A549 treated with AZD9567 at 1 μM for 4 hours (cell line): Measurements from ENCODE around the gene RETREG2. TPM values are rescaled to one million over a fixed set of nuclear protein-coding genes. Genes with fewer than 3 reads are reported as not detected.

Experiments
- total RNA-seq: library from RNA; stranded (reverse); fragments of 200-300 nt; extraction: Qiagen RNA extraction; gene quantifications from 5 replicates; pipeline ENCODE4 v1.2.3, GENCODE V29; 2022; ENCODE audit not compliant: insufficient read depth

Gene RETREG2, protein sequence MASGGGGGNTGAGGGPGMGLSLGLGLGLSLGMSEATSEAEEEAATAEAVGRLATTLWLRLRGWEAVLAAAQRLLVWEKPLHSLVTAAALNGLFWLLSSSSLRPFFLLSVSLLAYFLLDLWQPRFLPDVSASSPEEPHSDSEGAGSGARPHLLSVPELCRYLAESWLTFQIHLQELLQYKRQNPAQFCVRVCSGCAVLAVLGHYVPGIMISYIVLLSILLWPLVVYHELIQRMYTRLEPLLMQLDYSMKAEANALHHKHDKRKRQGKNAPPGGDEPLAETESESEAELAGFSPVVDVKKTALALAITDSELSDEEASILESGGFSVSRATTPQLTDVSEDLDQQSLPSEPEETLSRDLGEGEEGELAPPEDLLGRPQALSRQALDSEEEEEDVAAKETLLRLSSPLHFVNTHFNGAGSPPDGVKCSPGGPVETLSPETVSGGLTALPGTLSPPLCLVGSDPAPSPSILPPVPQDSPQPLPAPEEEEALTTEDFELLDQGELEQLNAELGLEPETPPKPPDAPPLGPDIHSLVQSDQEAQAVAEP
- 61.8 to 86.6 TPM (median 81.2 TPM) in 5 replicates for total RNA-seq

DNA sequence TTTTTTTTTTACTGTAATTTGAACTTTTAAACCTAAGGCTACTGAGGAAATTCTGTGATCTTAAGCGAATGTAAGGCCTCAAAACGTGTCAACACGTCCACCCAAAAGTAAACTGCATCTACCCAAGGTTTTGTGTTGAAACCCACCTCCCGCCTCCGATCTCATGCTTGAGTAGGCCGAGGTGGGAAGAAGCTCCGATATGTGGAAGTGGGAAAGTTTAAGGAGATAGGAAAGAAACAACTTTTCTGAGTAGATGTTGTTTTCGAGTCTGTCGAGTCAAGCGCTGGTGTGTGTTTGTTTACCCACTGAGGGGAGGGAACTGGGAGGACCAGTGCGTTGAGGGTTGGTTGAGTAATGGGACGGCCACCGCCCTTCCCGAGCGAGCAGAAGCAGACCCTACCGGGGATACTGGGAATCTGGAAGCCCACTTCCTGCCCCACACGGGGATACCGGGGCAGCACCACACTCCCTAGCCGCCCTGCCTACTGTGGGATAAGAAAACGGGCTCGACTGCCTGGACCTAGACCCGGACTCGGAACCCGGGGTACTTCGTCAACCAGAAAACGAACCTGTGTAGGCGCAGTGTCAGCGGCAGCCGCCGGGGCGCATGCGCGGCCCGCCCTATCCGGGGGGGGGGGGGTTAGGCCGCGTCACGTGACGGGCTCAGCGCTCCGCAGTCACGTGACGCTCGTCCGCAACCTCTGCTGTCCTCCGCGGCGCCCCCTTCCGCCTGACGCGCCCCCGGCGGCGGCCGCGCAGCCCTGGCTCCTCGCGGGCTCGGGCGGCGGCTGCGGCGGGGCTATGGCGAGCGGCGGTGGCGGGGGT, at the start of gene RETREG2:
Gene RETREG2, plus strand, starts transcription at position 724 of the 825 bp plus-strand sequence. Its CDS starts 78 bp downstream, at position 802.

DNA sequence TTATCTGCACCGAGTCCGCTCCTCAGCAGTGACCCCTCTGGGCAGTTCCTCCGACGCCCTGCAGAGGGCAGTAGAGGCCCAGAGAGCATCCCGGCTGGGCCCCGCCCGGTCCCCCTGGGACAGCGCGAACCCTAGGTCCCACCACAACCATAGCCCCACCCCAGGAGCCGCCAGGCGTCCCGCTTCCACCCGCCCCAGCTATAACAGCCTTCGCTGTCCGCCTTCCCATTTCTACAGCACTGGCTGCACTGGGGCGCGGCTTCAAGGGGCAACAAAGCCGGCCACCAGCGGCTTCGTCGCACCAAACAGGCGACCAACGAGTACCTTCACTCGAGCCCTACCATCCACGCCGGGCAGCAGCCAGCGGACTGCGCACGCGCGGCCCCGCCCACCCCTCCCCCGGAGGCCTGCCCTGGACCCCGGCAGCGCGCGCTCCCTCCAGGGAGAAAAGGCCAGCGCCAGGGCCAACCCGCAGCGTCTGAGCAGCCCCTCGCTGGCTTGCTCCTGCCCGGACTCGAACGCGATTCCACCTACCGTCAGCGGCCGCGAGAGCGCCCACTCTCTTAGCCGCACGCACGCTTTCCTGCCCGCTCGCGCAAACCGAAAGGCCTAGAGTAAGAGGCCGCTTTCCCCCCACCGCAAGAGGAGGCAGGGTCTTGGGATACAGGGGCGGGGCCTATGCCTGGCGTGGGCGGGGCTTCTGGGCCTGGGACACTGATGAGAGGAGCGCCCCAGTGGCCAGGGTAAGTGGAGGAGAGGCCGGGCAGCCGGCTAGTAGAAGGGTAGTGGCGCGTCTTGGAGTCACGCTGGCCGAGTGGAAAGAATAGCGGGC, 17.7 kb upstream of the RETREG2 start, which contains the start of gene NHEJ1:
Gene NHEJ1, minus strand, starts transcription at position 630 of the 832 bp plus-strand sequence. CDS start 2,453 bp downstream, outside the sequence.

DNA sequence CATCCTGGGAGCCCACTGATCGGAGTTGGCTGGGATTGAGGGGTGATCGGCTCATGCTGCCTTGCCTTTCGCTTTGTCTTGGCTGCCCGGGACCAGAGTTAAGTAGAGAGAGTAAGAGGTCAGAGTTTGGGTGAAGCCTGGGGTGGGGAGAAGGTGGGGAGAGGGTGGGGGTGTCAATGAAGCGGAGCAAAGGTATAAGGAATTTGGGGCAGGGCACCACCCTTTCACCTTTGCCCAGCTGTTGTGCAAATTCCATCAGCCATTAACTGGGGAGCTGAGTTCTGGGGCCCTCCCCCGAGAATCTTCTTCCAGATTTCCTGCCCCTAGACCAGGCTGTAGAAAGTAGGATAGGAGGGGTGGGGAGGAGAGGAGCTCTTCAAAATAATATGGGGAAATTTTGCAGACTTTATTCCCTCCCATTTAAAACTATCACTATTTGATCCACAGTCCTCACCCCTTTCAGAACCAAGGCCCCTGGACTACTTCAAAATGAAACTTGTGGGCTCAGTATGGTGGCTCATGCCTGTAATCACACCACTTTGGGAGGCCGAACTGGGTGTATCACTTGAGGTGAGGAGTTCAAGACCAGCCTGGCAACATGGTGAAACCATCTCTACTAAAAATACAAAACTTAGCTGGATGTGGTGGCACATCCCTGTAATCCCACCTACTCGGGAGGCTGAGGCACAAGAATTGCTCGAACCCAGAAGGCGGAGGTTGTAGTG, 8.0 kb upstream of the RETREG2 start, which contains the start of gene SLC23A3:
Gene SLC23A3, minus strand, starts transcription at position 100 of the 725 bp plus-strand sequence. Its CDS starts 45 bp downstream, at position 55.

DNA sequence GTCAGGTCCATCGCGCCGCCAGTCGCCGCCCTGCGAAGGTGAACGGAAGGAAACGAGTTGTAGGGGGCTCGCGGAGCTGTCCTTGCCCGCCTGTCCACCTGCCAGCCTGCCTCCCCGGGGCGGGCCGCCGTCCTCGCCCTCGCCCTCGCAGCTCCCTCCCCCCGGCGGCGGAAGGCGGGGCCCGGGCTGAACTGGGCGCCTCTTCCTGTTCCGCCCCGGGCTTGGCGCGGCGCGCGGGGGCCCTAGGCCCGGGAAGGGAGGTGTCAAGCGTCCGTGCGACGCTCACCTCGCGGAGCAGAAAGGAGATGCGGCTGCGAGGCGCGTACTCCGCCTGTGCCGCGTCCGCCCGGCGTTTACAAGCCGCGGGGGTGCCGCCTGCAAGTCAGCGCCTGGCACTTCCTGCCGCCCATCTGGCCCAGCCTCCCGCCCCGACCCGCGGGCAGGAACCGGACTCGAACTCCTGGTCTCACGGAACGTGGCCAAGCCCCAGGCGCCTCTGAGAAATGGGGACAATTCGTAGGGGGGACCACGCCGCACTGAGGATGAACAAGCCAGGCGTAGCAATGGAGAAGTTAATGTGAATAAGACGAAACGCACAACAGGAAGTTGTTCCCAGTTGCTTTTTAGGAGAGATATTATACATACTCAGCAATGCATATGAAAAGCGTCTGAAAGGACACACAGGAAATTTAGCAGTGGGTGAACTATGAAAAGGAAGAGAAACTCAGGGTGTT, 1.1 kb upstream of the RETREG2 start, which contains the start of gene CNPPD1:
Gene CNPPD1, minus strand, starts transcription at position 108 of the 734 bp plus-strand sequence. Its CDS starts 97 bp downstream, at position 11.

DNA sequence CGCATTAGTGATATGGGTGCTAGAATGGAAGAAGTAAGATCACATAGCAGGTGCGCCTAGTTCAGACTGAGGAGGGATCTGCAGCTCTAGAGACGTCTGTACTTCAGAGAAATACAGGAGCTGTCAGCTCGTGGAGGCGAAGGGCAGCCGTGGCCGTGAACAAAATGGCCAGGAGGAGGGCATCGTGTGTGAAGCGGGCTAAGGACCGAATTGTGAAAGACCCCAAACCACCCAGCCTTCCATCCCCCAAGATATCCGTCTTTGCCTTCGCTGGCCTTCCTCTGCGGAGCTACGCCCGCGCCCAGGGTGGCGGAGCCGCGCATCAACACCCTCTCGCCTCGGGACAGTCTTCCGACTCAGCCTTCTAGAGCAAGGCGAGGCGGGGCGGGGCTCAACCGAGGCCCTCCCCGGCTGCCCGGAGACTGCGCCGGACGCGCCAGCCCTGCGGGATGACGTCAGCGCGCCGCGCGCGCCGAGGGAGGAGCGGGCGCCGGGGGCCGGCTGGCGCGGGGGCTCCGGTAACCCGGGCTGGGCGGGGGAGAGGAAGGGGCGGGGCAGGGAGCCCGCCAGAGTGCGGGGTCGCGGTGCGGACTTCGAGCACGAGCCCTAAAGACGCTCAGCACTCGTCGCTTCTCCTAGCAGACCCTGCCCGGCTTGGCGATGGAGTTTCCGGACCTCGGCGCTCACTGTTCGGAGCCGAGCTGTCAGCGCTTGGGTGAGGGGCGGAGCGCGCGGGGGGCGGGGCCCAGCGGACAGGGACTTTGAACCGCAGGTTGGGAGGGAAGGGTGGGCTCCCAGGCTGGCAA, 28.5 kb downstream of the RETREG2 start, which contains the start of gene ZFAND2B:
Gene ZFAND2B, plus strand, starts transcription at position 455 of the 806 bp plus-strand sequence. Its CDS starts 206 bp downstream, at position 661.

DNA sequence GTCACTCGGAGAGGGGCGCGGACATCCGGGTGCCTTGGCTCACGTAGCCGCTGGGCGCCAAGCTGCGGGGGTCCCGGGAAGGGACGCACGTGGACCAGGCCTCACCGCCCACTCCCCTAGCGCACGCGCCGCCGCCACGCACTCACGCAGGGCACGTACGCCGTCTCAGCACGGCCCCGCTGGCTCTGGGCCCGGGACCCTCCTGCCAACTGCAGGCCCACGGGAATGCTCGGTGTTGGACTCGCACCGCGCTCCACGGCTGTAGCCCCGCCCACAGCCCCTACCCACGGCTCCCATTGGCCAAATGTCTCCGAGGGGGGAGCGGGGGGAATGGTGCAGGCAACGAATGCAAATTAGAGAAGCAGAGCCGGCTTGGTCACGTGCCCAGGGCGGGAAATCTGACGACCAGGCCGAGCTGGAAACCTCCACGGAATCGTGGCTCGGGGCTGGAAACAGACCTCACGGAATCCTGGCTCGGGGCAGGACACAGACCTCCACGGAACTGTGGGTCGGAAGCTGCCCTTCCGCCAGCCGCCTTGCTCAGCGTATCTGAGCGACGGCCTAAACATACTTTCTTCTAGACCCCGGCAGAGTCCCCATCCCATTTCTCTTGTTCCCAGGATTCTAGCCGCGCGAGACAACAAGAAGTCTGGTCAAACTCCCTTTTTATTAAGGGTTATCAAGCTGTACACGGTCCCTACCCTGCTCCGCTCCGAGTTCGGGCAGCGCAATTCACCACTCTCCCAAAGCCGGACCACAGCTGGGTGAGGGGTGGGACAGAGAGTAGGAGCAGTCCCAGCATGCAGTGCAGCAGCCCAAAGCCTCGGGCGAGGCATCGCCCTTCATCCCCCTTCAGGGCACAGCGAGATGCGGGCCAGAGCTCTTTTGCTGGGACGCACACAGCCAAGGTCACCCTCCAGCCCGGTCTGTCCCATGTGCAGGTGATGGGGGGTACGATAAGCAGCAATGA, 40.9 kb downstream of the RETREG2 start, which contains the start of gene ABCB6:
Gene ABCB6, minus strand, starts transcription at position 227 of the 970 bp plus-strand sequence. CDS start 285 bp downstream, outside the sequence.

DNA sequence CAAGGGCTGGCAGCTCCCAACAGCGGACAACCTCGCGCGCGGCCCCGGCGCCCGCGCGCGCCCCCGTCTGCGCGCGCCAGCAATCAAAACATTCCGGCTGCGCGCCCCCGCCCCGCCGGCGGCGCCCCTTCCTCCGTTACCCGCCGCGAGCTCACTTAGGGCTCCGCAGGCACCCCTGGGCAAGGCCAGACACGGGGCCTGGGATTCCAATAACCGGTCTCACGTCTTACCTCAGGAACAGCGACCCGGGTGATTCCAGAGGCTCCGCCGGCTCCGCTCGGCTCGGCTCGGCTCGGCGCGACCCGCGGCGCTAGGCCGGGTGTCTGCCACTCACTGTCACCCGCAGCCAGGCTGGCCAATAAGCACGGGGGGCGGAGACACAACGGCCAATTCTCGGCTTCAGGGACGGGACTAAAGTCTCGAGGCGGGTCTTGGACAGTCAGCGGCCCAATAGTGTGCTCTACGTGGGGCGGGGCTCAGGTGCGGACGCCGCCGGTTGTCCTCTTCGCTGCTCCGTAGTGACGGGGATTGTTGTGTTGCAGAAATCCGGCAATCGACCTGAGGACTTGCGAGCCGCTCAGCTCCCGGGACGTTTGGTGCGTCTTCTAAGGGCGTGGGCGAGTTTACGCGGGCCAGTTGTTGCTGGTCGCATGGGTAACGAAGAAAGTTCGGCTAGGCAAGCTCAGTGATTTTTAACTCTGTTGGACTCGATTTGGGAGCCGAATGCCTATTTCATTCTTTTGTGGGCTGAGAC, 51.4 kb downstream of the RETREG2 start, which contains the start of the genes ANKZF1 and ATG9A:
Gene ANKZF1, plus strand, starts transcription at position 502 of the 754 bp plus-strand sequence. CDS start 452 bp downstream, outside the sequence.
Gene ATG9A, minus strand, starts transcription at position 332 of the 754 bp plus-strand sequence. CDS start 1,612 bp downstream, outside the sequence.

Other genes starting within 250 kb of the RETREG2 start
- gene CDK5R2, start 218.6 kb upstream of the RETREG2 start, total RNA-seq: 2.9 to 5.3 TPM (median 4.8 TPM) in 5 replicates
- 0.03 TPM in 1 of 5 replicates, not detected in the others for gene FEV, start 193.1 kb upstream of the RETREG2 start, total RNA-seq
- not detected in 5 replicates for gene CRYBA2, start 184.9 kb upstream of the RETREG2 start, total RNA-seq
- gene CFAP65, start 136.8 kb upstream of the RETREG2 start, total RNA-seq: 0.13 to 0.22 TPM (median 0.18 TPM) in 4 of 5 replicates, not detected in the other
- 0.27 to 0.62 TPM (median 0.46 TPM) in 4 of 5 replicates, not detected in the other for gene IHH, start 117.4 kb upstream of the RETREG2 start, total RNA-seq
- gene NHEJ1, start 17.5 kb upstream of the RETREG2 start, total RNA-seq: 14.5 to 40.0 TPM (median 16.5 TPM) in 5 replicates
- 0.68 to 1.2 TPM (median 0.92 TPM) in 4 of 5 replicates, not detected in the other for gene SLC23A3, start 8.2 kb upstream of the RETREG2 start, total RNA-seq
- 42.4 to 47.3 TPM (median 45.6 TPM) in 5 replicates for gene CNPPD1, start 1.4 kb upstream of the RETREG2 start, total RNA-seq
- 19.0 to 24.6 TPM (median 21.7 TPM) in 5 replicates for gene ZFAND2B, start 28.5 kb downstream of the RETREG2 start, total RNA-seq
- 27.7 to 35.3 TPM (median 30.6 TPM) in 5 replicates for gene ABCB6, start 40.7 kb downstream of the RETREG2 start, total RNA-seq
- gene ATG9A, start 51.4 kb downstream of the RETREG2 start, total RNA-seq: 37.4 to 46.2 TPM (median 40.8 TPM) in 5 replicates
- gene ANKZF1, start 51.5 kb downstream of the RETREG2 start, total RNA-seq: 14.6 to 31.0 TPM (median 19.9 TPM) in 5 replicates
- gene GLB1L, start 67.2 kb downstream of the RETREG2 start, total RNA-seq: 5.6 to 7.1 TPM (median 5.9 TPM) in 5 replicates
- gene STK16, start 67.2 kb downstream of the RETREG2 start, total RNA-seq: 23.5 to 31.2 TPM (median 28.5 TPM) in 5 replicates
- gene TUBA4B, start 75.0 kb downstream of the RETREG2 start, total RNA-seq: 0.13 to 0.22 TPM (median 0.19 TPM) in 4 of 5 replicates, not detected in the other
- 242 to 422 TPM (median 253 TPM) in 5 replicates for gene TUBA4A, start 75.6 kb downstream of the RETREG2 start, total RNA-seq
- 26.0 to 41.0 TPM (median 35.4 TPM) in 5 replicates for gene DNAJB2, start 101.1 kb downstream of the RETREG2 start, total RNA-seq
- gene PTPRN, start 131.1 kb downstream of the RETREG2 start, total RNA-seq: 0.92 to 1.8 TPM (median 1.1 TPM) in 4 of 5 replicates, not detected in the other
- not detected in 5 replicates for gene RESP18, start 154.5 kb downstream of the RETREG2 start, total RNA-seq
- 62.7 to 99.5 TPM (median 71.7 TPM) in 5 replicates for gene DNPEP, start 209.6 kb downstream of the RETREG2 start, total RNA-seq
- 0.03 to 0.27 TPM (median 0.15 TPM) in 3 of 5 replicates, not detected in the others for gene DES, start 240.1 kb downstream of the RETREG2 start, total RNA-seq